RPMI7951 (cell line): Measurements from ENCODE around the gene SHROOM2. TPM values are rescaled to one million over a fixed set of nuclear protein-coding genes. Genes with fewer than 3 reads are reported as not detected.

Experiments
- DNase-seq: peaks from one replicate; pipeline ENCODE4 v3.0.0-alpha.2; 2012; ENCODE audit warnings: low read depth
- total RNA-seq: library from RNA; depleted of rRNA; stranded (reverse); fragments of >200 nt; shearing (Covaris generic); gene quantifications from 2 replicates; pipeline ENCODE4 v1.2.3, GENCODE V29; 2014

SHROOM2 gene
- total RNA-seq, 1 experiment from 2014 or later, result 27.3 TPM

GRCh38 chrX:9865804-9866472 is 79.7 kb downstream of the SHROOM2 start:
- DNase-seq, result peak; percentile 50

GRCh38 chrX:9866633-9867032 is 80.4 kb downstream of the SHROOM2 start:
- no peak for DNase-seq

GRCh38 chrX:9867226-9867625 is 81.0 kb downstream of the SHROOM2 start:
- DNase-seq, result no peak

- peak; percentile 7 for DNase-seq
Observed at GRCh38 chrX:9867753-9868152, 81.5 kb downstream of the SHROOM2 start.

- peak; percentile 80 for DNase-seq
Observed at GRCh38 chrX:9871701-9872268, 85.6 kb downstream of the SHROOM2 start.

GRCh38 chrX:9873360-9873759 is 87.1 kb downstream of the SHROOM2 start:
- DNase-seq, result no peak

- peak; percentile 56 for DNase-seq
Observed at GRCh38 chrX:9873952-9874351, 87.7 kb downstream of the SHROOM2 start.

- no peak for DNase-seq
Observed at GRCh38 chrX:9874483-9874882, 88.3 kb downstream of the SHROOM2 start.

- no peak for DNase-seq
Observed at GRCh38 chrX:9875801-9876200, 89.6 kb downstream of the SHROOM2 start.

GRCh38 chrX:9876201-9876600 is 90.0 kb downstream of the SHROOM2 start:
- no peak for DNase-seq

GRCh38 chrX:9878146-9878820 is 92.1 kb downstream of the SHROOM2 start:
- no peak for DNase-seq

- no peak for DNase-seq
Observed at GRCh38 chrX:9880237-9880636, 94.0 kb downstream of the SHROOM2 start.

- no peak for DNase-seq
Observed at GRCh38 chrX:9880870-9881269, 94.6 kb downstream of the SHROOM2 start.

GRCh38 chrX:9882669-9883446 is 96.6 kb downstream of the SHROOM2 start:
- DNase-seq, result no peak

GRCh38 chrX:9884031-9884779 is 98.0 kb downstream of the SHROOM2 start:
- no peak for DNase-seq

- peak; percentile 75 for DNase-seq
Observed at GRCh38 chrX:9885150-9885549, 98.9 kb downstream of the SHROOM2 start.

- DNase-seq, result no peak
Observed at GRCh38 chrX:9887659-9888297, 101.5 kb downstream of the SHROOM2 start.

- DNase-seq, result no peak
Observed at GRCh38 chrX:9888953-9889470, 102.8 kb downstream of the SHROOM2 start.

- no peak for DNase-seq
Observed at GRCh38 chrX:9890681-9891091, 104.5 kb downstream of the SHROOM2 start.

- DNase-seq, result no peak
Observed at GRCh38 chrX:9895225-9895912, 109.1 kb downstream of the SHROOM2 start.
